Effector memory CD4-positive, alpha-beta T cell (primary cell): ENCODE measurements around the gene USP8.
"Not testable (repeated sequence)": the region's sequence is repeated elsewhere in the genome, so short reads cannot be mapped to it uniquely, and the experiment has no call there.

Source experiments
- DNase-seq, 3 donors: peaks; one replicate each; pipeline ENCODE4 v3.0.0-alpha.2; 2020
- H3K27ac ChIP-seq: 2 replicates; pipeline ENCODE4 v1.7.0; 2013; ENCODE audit warnings: mild to moderate bottlenecking, low read length, moderate library complexity; ENCODE audit not compliant: insufficient read depth, poor library complexity, severe bottlenecking
- H3K27me3 ChIP-seq: replicated peaks from 2 replicates; pipeline ENCODE4 v1.7.0; 2013; ENCODE audit warnings: mild to moderate bottlenecking, low read length; ENCODE audit not compliant: insufficient read depth, control insufficient read depth, poor library complexity, severe bottlenecking
- H3K36me3 ChIP-seq: 2 replicates; pipeline ENCODE4 v1.7.0; 2013; ENCODE audit warnings: mild to moderate bottlenecking, low read length, moderate library complexity; ENCODE audit not compliant: control insufficient read depth, insufficient read depth
- H3K4me1 ChIP-seq: 2 replicates; pipeline ENCODE4 v1.7.0; 2013; ENCODE audit warnings: low read length, mild to moderate bottlenecking; ENCODE audit not compliant: control insufficient read depth, insufficient read depth, poor library complexity, severe bottlenecking
- H3K4me3 ChIP-seq: 2 replicates; pipeline ENCODE4 v1.7.0; 2013; ENCODE audit warnings: low read length, low read depth, mild to moderate bottlenecking; ENCODE audit not compliant: insufficient read depth, poor library complexity, severe bottlenecking
- H3K9me3 ChIP-seq: 2 replicates; pipeline ENCODE4 v1.7.0; 2013; ENCODE audit warnings: mild to moderate bottlenecking, low read length, moderate library complexity; ENCODE audit not compliant: control insufficient read depth

USP8 gene

GRCh38 chr15:50487287-50487686 lies 63.1 kb downstream of the USP8 start:
- H3K4me1 ChIP-seq: no peaks in the 10 kb centered on the region
- peaks cover 52% of the 10 kb centered on the region for H3K36me3 ChIP-seq
- H3K27me3 ChIP-seq: no peaks in the 10 kb centered on the region
- DNase-seq: no peak
- no peak overlapping the region for H3K27ac ChIP-seq
- no peak overlapping the region for H3K4me3 ChIP-seq
- no peaks in the 10 kb centered on the region for H3K9me3 ChIP-seq

DNA sequence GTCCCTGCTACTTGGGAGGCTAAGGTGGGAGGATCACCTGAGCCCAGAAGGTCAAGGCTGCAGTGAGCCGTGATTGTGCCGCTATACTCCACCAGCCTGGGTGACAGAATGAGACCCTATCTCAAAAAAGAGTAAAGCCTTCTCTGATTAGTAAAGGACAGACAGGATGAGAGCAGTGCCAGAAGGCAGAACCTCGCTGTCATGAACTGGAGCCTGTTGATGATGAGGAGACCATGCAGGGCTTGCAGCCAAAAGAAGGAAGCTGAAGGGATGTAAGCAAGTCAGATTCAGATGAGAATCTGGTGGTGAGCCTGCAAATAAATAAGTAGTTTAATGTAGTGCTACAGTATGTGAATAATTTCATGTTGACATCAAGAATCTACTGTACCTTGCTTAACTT lies 69.4 kb downstream of the USP8 start:
- Histone ChIP-seq H3K9me3 (no peaks in the 10 kb centered on the region), H3K27me3 (no peaks in the 10 kb centered on the region), H3K36me3 (peaks cover 72% of the 10 kb centered on the region), H3K4me3 (no peak overlapping the region), H3K27ac (no peak overlapping the region), H3K4me1 (no peaks in the 10 kb centered on the region)
- no peak for DNase-seq

GRCh38 chr15:50494547-50494946 lies 70.3 kb downstream of the USP8 start:
- not testable (repeated sequence) for H3K4me3 ChIP-seq, DNase-seq, H3K27ac ChIP-seq, H3K4me1 ChIP-seq, H3K9me3 ChIP-seq, H3K27me3 ChIP-seq
- peaks cover 76% of the 10 kb centered on the region for H3K36me3 ChIP-seq

DNA sequence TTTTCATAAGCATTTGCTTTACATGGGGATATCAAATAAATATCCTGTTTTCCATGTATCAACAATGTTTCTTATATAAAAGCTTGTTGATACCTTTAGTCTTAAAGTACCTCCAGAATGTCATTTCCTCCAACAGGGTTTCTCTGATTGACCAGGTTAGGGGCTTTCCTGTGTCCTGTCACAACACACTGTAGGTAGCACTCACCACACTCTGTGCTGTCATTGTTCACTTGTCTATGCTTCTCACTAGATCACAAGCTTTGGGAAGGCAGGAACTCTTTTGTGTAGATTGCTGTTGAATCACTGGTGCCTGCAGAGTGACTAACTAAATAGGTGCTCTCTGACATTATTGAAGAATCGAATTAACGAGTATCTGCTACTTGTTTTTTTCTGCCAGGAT lies 72.5 kb downstream of the USP8 start:
- Histone ChIP-seq H3K27me3 (no peaks in the 10 kb centered on the region), H3K36me3 (peaks cover 76% of the 10 kb centered on the region), H3K4me3 (no peak overlapping the region), H3K9me3 (no peaks in the 10 kb centered on the region), H3K27ac (no peak overlapping the region), H3K4me1 (no peaks in the 10 kb centered on the region)
- DNase-seq: no peak

GRCh38 chr15:50500352-50500751 lies 76.1 kb downstream of the USP8 start:
- H3K27me3 ChIP-seq: no peaks in the 10 kb centered on the region
- H3K4me1 ChIP-seq: no peaks in the 10 kb centered on the region
- DNase-seq: no peak
- H3K9me3 ChIP-seq: no peaks in the 10 kb centered on the region
- no peak overlapping the region for H3K4me3 ChIP-seq
- peaks cover 50% of the 10 kb centered on the region for H3K36me3 ChIP-seq
- H3K27ac ChIP-seq: no peak overlapping the region

GRCh38 chr15:50501815-50502214 lies 77.6 kb downstream of the USP8 start:
- Histone ChIP-seq H3K4me1 (no peaks in the 10 kb centered on the region), H3K36me3 (peaks cover 38% of the 10 kb centered on the region), H3K27ac (no peak overlapping the region), H3K9me3 (no peaks in the 10 kb centered on the region), H3K4me3 (no peak overlapping the region), H3K27me3 (no peaks in the 10 kb centered on the region)
- no peak for DNase-seq

DNA sequence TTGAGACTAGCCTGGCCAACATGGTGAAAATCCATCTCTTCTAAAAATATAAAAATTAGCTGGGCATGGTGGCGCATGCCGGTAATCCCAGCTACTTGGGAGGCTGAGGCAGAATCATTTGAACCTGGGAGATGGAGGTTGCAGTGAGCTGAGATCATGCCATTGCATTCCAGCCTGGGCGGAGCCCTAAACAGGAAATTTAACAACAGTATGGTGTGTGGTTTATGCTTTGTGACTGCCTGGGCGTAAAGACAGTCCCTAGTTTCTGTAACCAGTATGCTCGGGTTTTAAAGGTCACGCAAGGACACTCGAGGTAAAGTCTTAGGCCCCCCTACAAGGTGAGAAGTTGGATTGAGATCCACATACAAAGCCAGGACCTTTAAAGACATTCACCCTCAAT lies 78.9 kb downstream of the USP8 start:
- Histone ChIP-seq H3K4me1 (no peaks in the 10 kb centered on the region), H3K27ac (no peak overlapping the region), H3K27me3 (no peaks in the 10 kb centered on the region), H3K36me3 (peaks cover 34% of the 10 kb centered on the region), H3K9me3 (no peaks in the 10 kb centered on the region), H3K4me3 (no peak overlapping the region)
- no peak for DNase-seq

- H3K36me3 ChIP-seq: peaks cover 12% of the 10 kb centered on the region
- not testable (repeated sequence) for H3K9me3 ChIP-seq, H3K27ac ChIP-seq, H3K4me3 ChIP-seq, H3K4me1 ChIP-seq, H3K27me3 ChIP-seq, DNase-seq
Observed at GRCh38 chr15:50505656-50506055, 81.5 kb downstream of the USP8 start.

DNA sequence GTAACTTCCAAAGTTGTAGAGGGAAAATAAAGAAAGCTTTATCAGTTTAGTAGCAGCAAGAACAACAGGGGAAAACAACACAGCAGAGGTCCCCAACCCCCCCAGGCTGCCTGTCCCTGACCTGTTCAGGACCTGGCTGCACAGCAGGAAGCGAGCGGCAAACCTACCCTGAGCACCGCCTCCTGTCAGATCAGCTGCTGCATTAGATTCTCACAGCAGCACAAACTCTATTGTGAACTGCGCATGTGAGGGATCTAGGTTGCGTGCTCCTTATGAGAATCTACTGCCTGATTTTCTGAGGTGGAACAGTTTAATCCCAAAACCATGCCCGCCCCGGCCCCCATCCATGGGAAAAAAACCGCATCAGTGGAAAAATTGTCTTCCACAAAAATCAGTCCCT lies 81.9 kb downstream of the USP8 start:
- no peak overlapping the region for H3K27ac ChIP-seq
- DNase-seq: no peak
- H3K9me3 ChIP-seq: no peaks in the 10 kb centered on the region
- H3K4me1 ChIP-seq: no peaks in the 10 kb centered on the region
- peaks cover 9% of the 10 kb centered on the region for H3K36me3 ChIP-seq
- H3K4me3 ChIP-seq: no peak overlapping the region
- no peaks in the 10 kb centered on the region for H3K27me3 ChIP-seq

DNA sequence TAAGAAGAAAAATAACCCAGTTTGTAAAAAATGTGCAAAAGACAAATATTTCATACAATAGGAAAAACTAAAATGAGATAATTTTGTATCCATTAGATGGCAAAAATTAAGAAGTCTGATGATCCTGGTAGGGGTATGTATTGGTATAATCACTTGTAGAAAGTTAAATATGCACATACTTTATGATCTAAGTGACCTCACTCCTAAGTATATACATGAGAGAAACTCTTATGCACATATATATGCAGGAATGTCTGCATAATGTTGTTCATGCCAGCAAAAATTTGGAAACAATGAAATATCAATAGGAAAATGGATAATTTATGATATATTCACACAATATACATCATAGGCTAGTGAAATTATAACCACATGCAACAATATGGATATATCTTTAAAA lies 88.8 kb downstream of the USP8 start:
- Histone ChIP-seq H3K27ac (no peak overlapping the region), H3K9me3 (no peaks in the 10 kb centered on the region), H3K27me3 (no peaks in the 10 kb centered on the region), H3K4me3 (no peak overlapping the region), H3K36me3 (no peaks in the 10 kb centered on the region), H3K4me1 (no peaks in the 10 kb centered on the region)
- DNase-seq: no peak
